NCI-H446 (cell line): ENCODE results near the gene DMBT1.

ENCODE experiments used
- DNase-seq, 2 experiments: peaks; one replicate each; lab custom pipeline; 2025; lab: John Stamatoyannopoulos, UW

DMBT1 gene

GRCh38 chr10:122548407-122549085 is 12.0 kb upstream of the DMBT1 start:
- DNase-seq, result no peak

- no peak for DNase-seq
Measured at GRCh38 chr10:122549636-122550035, 10.9 kb upstream of the DMBT1 start.

GRCh38 chr10:122550427-122550826 is 10.1 kb upstream of the DMBT1 start:
- DNase-seq, result no peak

- no peak for DNase-seq
Measured at GRCh38 chr10:122550983-122551382, 9.6 kb upstream of the DMBT1 start.

GRCh38 chr10:122551450-122551849 is 9.1 kb upstream of the DMBT1 start:
- no peak for DNase-seq

- no peak for DNase-seq
Measured at GRCh38 chr10:122553341-122553740, 7.2 kb upstream of the DMBT1 start.

- no peak for DNase-seq
Measured at GRCh38 chr10:122554131-122555036, 6.2 kb upstream of the DMBT1 start.

GRCh38 chr10:122555442-122555841 is 5.1 kb upstream of the DMBT1 start:
- peak; percentile 31 to 90 for DNase-seq

- DNase-seq, result no peak
Measured at GRCh38 chr10:122557516-122557915, 3.0 kb upstream of the DMBT1 start.

- no peak for DNase-seq
Measured at GRCh38 chr10:122558452-122558851, 2.1 kb upstream of the DMBT1 start.

- no peak for DNase-seq
Measured at GRCh38 chr10:122559228-122559627, 1.3 kb upstream of the DMBT1 start.

GRCh38 chr10:122561212-122561611 is 658 bp downstream of the DMBT1 start:
- no peak for DNase-seq

GRCh38 chr10:122561792-122562191 is 1.2 kb downstream of the DMBT1 start:
- no peak for DNase-seq

- no peak for DNase-seq
Measured at GRCh38 chr10:122564980-122565379, 4.4 kb downstream of the DMBT1 start.

- peak; percentile 55 to 74 for DNase-seq
Measured at GRCh38 chr10:122565766-122566206, 5.2 kb downstream of the DMBT1 start.

- DNase-seq, result no peak
Measured at GRCh38 chr10:122566632-122567031, 6.1 kb downstream of the DMBT1 start.

- DNase-seq, result no peak
Measured at GRCh38 chr10:122567056-122567660, 6.6 kb downstream of the DMBT1 start.

- DNase-seq, result no peak
Measured at GRCh38 chr10:122568551-122568950, 8.0 kb downstream of the DMBT1 start.

GRCh38 chr10:122570920-122571319 is 10.4 kb downstream of the DMBT1 start:
- DNase-seq, result no peak

GRCh38 chr10:122571892-122572291 is 11.3 kb downstream of the DMBT1 start:
- no peak for DNase-seq

GRCh38 chr10:122575776-122576175 is 15.2 kb downstream of the DMBT1 start:
- no peak for DNase-seq

- DNase-seq, result no peak
Measured at GRCh38 chr10:122576291-122576690, 15.7 kb downstream of the DMBT1 start.
